ENCODE data around the gene COPB1.

- TF ChIP-seq, protein P1, sequence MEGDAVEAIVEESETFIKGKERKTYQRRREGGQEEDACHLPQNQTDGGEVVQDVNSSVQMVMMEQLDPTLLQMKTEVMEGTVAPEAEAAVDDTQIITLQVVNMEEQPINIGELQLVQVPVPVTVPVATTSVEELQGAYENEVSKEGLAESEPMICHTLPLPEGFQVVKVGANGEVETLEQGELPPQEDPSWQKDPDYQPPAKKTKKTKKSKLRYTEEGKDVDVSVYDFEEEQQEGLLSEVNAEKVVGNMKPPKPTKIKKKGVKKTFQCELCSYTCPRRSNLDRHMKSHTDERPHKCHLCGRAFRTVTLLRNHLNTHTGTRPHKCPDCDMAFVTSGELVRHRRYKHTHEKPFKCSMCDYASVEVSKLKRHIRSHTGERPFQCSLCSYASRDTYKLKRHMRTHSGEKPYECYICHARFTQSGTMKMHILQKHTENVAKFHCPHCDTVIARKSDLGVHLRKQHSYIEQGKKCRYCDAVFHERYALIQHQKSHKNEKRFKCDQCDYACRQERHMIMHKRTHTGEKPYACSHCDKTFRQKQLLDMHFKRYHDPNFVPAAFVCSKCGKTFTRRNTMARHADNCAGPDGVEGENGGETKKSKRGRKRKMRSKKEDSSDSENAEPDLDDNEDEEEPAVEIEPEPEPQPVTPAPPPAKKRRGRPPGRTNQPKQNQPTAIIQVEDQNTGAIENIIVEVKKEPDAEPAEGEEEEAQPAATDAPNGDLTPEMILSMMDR (IDR thresholded peaks at IDR 0.05) = no peak
- no peak for TF ChIP-seq POLR2A (IDR thresholded peaks at IDR 0.05)
Measured at GRCh38 chr11:14463623-14464022, 36.0 kb downstream of the COPB1 start.

Data from uterus (tissue), 2 donors.